Activated CD4-positive, alpha-beta T cell treated with anti-CD3 and anti-CD28 coated beads, Interleukin-2, amount 50 U/mL, for 1 hour (primary cell): ENCODE measurements around the gene TMEM176B.
"Not testable (repeated sequence)": the region's sequence is repeated elsewhere in the genome, so short reads cannot be mapped to it uniquely, and the experiment has no call there.

Experiments used
- DNase-seq: peaks from one replicate; pipeline ENCODE4 v3.0.0-alpha.2; 2020

The TMEM176B gene

GRCh38 chr7:150820578-150821198, 20.5 kb upstream of the TMEM176B start:
- no peak for DNase-seq

DNA sequence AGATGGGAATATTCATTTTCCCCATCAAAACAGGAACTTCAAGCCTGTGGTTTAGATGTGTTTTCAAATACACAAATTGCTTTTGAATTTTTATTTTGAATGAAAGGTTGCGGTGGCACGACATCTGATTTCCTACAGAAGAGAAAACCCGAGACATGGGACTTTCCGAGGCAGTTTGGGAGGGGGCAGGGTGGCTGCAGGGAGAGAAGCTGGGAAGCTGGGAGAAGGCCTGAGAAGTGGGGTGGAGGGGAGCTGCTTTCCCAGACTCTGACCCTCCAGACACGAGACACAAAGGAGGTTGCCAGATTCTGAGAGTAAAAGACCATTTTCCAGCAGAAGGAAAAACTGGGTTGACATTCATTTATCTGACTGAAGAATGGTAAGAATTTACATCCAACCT, 20.0 kb upstream of the TMEM176B start:
- no peak for DNase-seq

- no peak for DNase-seq
These were observed 18.8 kb upstream of the TMEM176B start for GRCh38 chr7:150818971-150819370.

DNA sequence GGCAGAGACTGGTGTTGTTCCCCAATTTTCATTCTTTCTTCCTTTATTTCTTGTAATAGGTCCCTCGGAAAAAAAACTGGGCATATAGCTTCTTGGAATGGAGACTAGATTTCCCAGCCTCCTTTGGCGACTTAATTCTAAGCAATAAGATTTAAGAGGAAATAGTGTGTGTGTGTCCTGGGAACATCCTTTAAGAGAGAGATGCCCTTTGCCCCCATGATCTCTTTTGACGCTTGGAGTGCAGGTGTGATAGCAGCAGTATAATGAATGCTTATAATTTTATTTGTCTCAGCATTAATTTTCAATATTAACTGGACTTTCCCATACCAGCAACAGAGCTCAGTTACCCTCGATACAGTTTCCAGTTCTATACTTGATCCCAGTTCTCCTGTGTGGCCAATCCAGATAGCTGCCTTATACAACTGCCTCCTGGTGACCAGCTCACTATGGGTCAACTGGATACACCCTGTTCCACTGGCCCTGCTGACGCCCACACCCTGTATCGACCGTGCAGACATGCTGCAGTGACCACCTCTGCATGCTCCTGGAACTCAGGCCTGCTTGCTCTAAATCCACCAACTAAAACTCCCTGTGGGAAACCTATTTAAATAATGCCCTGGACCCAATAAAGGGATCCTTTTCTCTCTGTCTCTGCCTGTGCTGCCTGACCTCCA, 14.3 kb upstream of the TMEM176B start:
- DNase-seq = no peak

GRCh38 chr7:150807616-150808438, 7.7 kb upstream of the TMEM176B start:
- not testable (repeated sequence) for DNase-seq

DNA sequence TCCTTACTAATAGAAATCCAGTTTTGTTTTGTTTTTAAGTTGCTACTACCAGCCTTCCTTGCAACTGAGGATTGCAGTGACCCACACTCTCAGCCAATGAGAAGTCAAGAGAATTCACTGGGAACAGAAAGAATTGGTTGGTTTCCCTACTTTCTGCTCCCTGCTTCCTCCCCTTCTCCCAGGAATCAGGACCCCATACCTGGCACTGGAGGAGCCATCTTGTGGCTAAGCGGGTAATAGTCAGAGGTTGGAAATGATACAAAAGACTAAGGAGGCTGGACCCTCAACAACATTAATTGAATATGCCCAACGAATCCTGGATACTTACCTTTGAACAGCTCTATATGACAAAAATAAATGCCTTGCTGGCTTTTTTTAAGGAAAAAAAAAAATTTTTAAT, 6.7 kb upstream of the TMEM176B start:
- no peak for DNase-seq

- DNase-seq = no peak
These were observed 6.3 kb upstream of the TMEM176B start for GRCh38 chr7:150806454-150806853.

DNA sequence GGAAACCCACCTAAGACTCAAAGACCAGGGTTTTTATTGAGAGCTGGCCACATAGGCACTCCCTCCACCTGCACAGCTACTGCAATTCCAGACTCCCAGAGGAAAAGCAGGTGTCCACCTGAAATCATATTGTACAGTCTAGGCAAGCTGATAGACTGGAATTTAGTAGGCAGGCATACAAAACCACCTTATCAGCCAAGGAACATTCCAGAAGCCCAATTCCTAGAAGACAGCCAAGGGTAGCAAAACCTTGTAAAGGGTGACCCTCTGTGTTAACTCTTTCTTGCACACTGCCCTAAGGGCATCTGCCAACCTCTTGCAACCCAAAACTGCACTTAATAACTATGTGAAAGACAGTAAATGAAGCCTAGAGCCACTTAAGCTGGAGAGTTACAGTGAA, 5.7 kb upstream of the TMEM176B start:
- DNase-seq = no peak

GRCh38 chr7:150804802-150805201, 4.6 kb upstream of the TMEM176B start:
- DNase-seq = no peak

DNA sequence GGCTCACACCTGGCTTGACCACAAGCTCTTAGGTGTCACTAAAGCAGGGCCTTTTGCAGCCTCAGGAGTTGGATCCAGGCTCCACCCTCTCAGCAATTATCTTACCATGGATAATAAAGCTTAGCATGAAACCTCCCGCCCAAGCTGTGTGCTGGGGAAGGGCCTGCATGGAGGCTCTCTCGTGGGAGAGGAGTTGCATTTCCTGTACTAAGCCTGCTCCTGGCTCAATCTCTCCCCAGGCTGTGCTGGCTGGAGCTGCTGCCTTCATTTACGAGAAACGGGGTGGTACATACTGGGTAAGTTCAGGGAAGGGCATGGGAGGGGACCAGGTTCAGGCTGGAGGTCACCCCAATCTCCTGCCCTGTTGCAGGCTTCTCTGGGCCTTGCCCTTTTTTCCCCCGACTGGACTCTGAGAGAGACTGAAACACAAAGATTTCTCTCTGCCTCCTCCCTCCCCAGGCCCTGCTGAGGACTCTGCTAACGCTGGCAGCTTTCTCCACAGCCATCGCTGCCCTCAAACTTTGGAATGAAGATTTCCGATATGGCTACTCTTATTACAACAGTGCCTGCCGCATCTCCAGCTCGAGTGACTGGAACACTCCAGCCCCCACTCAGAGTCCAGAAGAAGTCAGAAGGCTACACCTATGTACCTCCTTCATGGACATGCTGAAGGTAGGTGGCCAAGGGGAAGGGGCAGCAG, 3.1 kb upstream of the TMEM176B start:
- no peak for DNase-seq

DNA sequence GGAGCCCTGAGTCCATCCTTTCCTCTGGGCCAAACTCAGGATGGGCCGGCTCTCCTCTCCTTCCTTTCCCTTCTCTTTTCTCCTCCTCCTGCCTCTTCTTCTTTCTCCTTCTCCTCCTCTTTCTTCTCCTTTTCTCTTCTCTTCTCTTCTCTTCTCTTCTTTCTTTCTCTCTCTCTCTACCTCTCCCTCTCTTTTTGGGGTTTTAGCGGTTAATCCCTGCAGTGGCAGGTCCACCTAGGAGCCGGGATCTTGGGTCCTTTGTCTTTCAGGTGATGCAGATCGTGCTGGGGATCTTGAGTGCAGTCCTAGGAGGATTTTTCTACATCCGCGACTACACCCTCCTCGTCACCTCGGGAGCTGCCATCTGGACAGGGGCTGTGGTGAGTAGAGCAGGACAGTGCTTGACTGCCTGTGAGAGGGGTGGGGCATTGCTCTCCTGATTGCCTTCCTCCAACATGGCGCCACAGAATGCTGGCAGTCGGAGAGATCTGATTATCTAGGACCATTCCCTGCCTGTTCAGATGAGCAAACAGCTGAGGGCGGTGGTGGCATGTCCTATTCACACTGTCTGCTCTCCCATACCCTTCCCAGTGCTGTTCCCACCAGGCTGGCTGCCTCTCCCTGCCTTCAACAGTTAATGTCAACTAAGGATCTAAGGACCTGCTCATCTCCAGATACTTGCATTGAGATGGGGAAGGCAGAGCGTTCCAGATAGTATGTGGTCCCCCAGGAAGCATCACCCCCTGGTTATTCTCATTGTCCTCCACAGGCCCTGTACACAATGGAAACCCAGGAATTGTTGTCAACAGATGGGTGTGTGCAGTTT, 2.0 kb upstream of the TMEM176B start:
- DNase-seq = no peak

- DNase-seq = no peak
These were observed 1.2 kb upstream of the TMEM176B start for GRCh38 chr7:150801242-150801945.

- DNase-seq = peak; percentile 13
These were observed 547 bp upstream of the TMEM176B start, which contains the start of gene TMEM176A for GRCh38 chr7:150800581-150801241. Gene TMEM176A (plus strand): TSS chr7:150800769. CDS start chr7:150801551, 782 bp downstream.

DNA sequence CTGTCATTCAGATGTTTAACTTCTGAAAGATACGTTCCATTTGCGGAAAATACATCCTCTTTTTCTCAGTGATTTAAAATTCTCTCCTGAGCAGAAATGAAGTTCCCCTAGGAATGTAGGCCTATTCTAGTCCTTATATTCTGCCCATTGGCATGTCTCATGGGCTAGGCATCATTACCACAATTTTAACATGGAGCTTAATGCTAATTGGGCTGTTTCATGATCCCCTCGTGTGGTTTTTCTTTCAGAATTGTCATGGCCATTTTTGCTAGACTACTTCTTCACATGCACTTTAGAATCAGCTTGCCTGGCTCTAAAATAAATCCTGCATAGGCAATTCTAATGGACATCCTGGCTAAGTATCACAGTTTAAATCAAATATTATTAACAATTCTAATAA, 1.0 kb downstream of the TMEM176B start:
- no peak for DNase-seq

- no peak for DNase-seq
These were observed 2.5 kb downstream of the TMEM176B start for GRCh38 chr7:150797661-150798060.

- DNase-seq = no peak
These were observed 6.5 kb downstream of the TMEM176B start for GRCh38 chr7:150793569-150794238.

DNA sequence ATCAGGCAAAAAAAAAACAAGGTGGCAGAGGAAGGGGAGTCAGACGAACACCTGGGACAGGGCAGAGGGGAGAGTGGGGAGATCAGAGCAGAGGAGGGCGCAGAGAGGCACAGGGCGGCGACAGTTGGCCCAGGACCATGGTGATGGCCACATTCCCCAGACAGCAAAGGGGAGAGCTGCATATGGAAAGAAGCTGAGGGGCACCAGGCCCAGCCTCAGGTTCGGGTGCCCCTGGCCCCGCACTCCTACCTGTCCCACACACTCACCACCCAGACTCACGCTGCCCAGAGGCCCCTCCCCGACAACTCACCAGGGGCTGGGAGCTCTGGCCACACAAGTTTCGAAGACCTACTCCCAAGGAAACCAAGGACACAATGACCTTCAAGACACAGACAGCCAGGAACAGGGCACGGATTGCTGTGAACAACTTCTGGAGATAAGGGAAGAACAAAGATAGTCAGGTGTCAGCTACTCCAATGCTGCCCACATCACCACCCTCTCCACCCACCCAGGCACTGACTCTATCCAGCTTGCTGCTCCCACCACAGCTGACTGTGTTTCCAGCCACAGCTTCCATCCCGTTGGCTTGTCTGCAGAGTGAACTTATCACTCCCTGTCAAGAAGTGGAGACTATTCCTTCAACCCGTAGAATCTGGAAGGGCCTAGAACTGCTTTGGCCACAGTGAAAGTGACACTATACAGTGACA, 8.3 kb downstream of the TMEM176B start:
- no peak for DNase-seq

DNA sequence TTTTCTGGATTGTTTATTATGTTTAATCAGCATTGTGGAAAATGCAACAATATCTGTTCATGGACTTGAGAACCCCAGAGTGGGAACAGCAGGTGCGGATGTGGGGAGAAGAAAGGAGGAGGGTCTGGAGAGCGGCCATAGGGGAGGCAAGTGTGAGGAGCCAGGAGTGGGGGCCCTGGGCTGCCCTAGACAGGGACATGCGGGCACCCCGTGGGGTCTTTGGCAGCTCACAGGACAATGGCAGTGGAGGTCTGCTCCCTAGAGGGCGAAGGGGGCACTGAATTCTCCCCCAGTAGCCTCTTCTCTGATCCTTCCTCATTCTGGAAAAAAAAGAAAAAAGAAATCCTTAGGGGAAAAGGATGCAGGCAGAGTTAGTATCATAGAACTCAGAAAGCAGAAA, 8.9 kb downstream of the TMEM176B start:
- no peak for DNase-seq

- DNase-seq = no peak
These were observed 9.6 kb downstream of the TMEM176B start for GRCh38 chr7:150790416-150791075.
